ENCODE measurements around the gene VRK2. TPM values are rescaled to one million over a fixed set of nuclear protein-coding genes. Genes with fewer than 3 reads are reported as not detected.

Gene VRK2
- total and polyA plus RNA-seq, 2 donors = 17.6 to 19.5 TPM

- DNase-seq (ENCODE audit: low read depth in 6 of 9, low spot score in 9 of 9) = no peak
- H3K27me3 ChIP-seq (ENCODE audit: control insufficient read depth in 2 of 2, insufficient read depth in 1 of 2, low read length in 1 of 2) = no peaks in the 10 kb centered on the region
- H3K4me1 ChIP-seq (ENCODE audit: control insufficient read depth in 2 of 2, insufficient read depth in 2 of 2, low read length in 2 of 2) = no peaks in the 10 kb centered on the region
- no peak overlapping the region for H3K27ac ChIP-seq (ENCODE audit: low read depth in 1 of 2, low read length in 1 of 2)
- WGBS = 66% methylated on average over 3 of the region's 3 CpGs
- H3K9me3 ChIP-seq (ENCODE audit: control insufficient read depth in 2 of 2, insufficient read depth in 1 of 2, low read length in 1 of 2) = no peaks in the 10 kb centered on the region
- no peaks in the 10 kb centered on the region for H3K36me3 ChIP-seq (ENCODE audit: control insufficient read depth in 2 of 2, insufficient read depth in 2 of 2, low read length in 1 of 2)
- no peak overlapping the region for H3K4me3 ChIP-seq (ENCODE audit: low read length in 2 of 2)
These were observed 14.4 kb upstream of the VRK2 start for GRCh38 chr2:58032016-58032763.

- Histone ChIP-seq H3K9me3 (ENCODE audit: control insufficient read depth in 2 of 2, insufficient read depth in 1 of 2, low read length in 1 of 2) (no peaks in the 10 kb centered on the region), H3K4me3 (ENCODE audit: low read length in 2 of 2) (no peak overlapping the region), H3K36me3 (ENCODE audit: control insufficient read depth in 2 of 2, insufficient read depth in 2 of 2, low read length in 1 of 2) (no peaks in the 10 kb centered on the region), H3K27ac (ENCODE audit: low read depth in 1 of 2, low read length in 1 of 2) (no peak overlapping the region), H3K27me3 (ENCODE audit: control insufficient read depth in 2 of 2, insufficient read depth in 1 of 2, low read length in 1 of 2) (no peaks in the 10 kb centered on the region), H3K4me1 (ENCODE audit: control insufficient read depth in 2 of 2, insufficient read depth in 2 of 2, low read length in 2 of 2) (no peaks in the 10 kb centered on the region)
- 93% methylated on average over 1 of the region's 1 CpG for WGBS
- no peak for DNase-seq (ENCODE audit: low read depth in 6 of 9, low spot score in 9 of 9)
These were observed 13.9 kb upstream of the VRK2 start for GRCh38 chr2:58032764-58033080.

- Histone ChIP-seq H3K36me3 (ENCODE audit: control insufficient read depth in 2 of 2, insufficient read depth in 2 of 2, low read length in 1 of 2) (no peaks in the 10 kb centered on the region), H3K27ac (ENCODE audit: low read depth in 1 of 2, low read length in 1 of 2) (no peak overlapping the region), H3K27me3 (ENCODE audit: control insufficient read depth in 2 of 2, insufficient read depth in 1 of 2, low read length in 1 of 2) (no peaks in the 10 kb centered on the region), H3K9me3 (ENCODE audit: control insufficient read depth in 2 of 2, insufficient read depth in 1 of 2, low read length in 1 of 2) (no peaks in the 10 kb centered on the region), H3K4me1 (ENCODE audit: control insufficient read depth in 2 of 2, insufficient read depth in 2 of 2, low read length in 2 of 2) (no peaks in the 10 kb centered on the region), H3K4me3 (ENCODE audit: low read length in 2 of 2) (no peak overlapping the region)
- DNase-seq (ENCODE audit: low read depth in 6 of 9, low spot score in 9 of 9) = no peak
These were observed 13.1 kb upstream of the VRK2 start for GRCh38 chr2:58033530-58033929.

GRCh38 chr2:58035352-58035751 is 11.3 kb upstream of the VRK2 start:
- WGBS = 98% methylated on average over 3 of the region's 3 CpGs
- Histone ChIP-seq H3K4me1 (ENCODE audit: control insufficient read depth in 2 of 2, insufficient read depth in 2 of 2, low read length in 2 of 2) (no peaks in the 10 kb centered on the region), H3K4me3 (ENCODE audit: low read length in 2 of 2) (no peak overlapping the region), H3K27ac (ENCODE audit: low read depth in 1 of 2, low read length in 1 of 2) (no peak overlapping the region), H3K9me3 (ENCODE audit: control insufficient read depth in 2 of 2, insufficient read depth in 1 of 2, low read length in 1 of 2) (no peaks in the 10 kb centered on the region), H3K36me3 (ENCODE audit: control insufficient read depth in 2 of 2, insufficient read depth in 2 of 2, low read length in 1 of 2) (no peaks in the 10 kb centered on the region), H3K27me3 (ENCODE audit: control insufficient read depth in 2 of 2, insufficient read depth in 1 of 2, low read length in 1 of 2) (no peaks in the 10 kb centered on the region)
- no peak for DNase-seq (ENCODE audit: low read depth in 6 of 9, low spot score in 9 of 9)

GRCh38 chr2:58039170-58039611 is 7.4 kb upstream of the VRK2 start:
- H3K27me3 ChIP-seq (ENCODE audit: control insufficient read depth in 2 of 2, insufficient read depth in 1 of 2, low read length in 1 of 2) = no peaks in the 10 kb centered on the region
- no peak overlapping the region for H3K4me3 ChIP-seq (ENCODE audit: low read length in 2 of 2)
- 20% methylated on average over 1 of the region's 1 CpG for WGBS
- no peaks in the 10 kb centered on the region for H3K36me3 ChIP-seq (ENCODE audit: control insufficient read depth in 2 of 2, insufficient read depth in 2 of 2, low read length in 1 of 2)
- peak in 1 of 9 donors; percentile 18 for DNase-seq (ENCODE audit: low read depth in 6 of 9, low spot score in 9 of 9)
- no peak overlapping the region for H3K27ac ChIP-seq (ENCODE audit: low read depth in 1 of 2, low read length in 1 of 2)
- H3K4me1 ChIP-seq (ENCODE audit: control insufficient read depth in 2 of 2, insufficient read depth in 2 of 2, low read length in 2 of 2) = no peaks in the 10 kb centered on the region
- no peaks in the 10 kb centered on the region for H3K9me3 ChIP-seq (ENCODE audit: control insufficient read depth in 2 of 2, insufficient read depth in 1 of 2, low read length in 1 of 2)

- H3K27ac ChIP-seq (ENCODE audit: low read depth in 1 of 2, low read length in 1 of 2) = no peak overlapping the region
- WGBS = 3% methylated on average over 2 of the region's 2 CpGs
- H3K36me3 ChIP-seq (ENCODE audit: control insufficient read depth in 2 of 2, insufficient read depth in 2 of 2, low read length in 1 of 2) = no peaks in the 10 kb centered on the region
- peaks cover under 1 to 9% of the 10 kb centered on the region in 2 donors for H3K4me1 ChIP-seq (ENCODE audit: control insufficient read depth in 2 of 2, insufficient read depth in 2 of 2, low read length in 2 of 2)
- no peak overlapping the region for H3K4me3 ChIP-seq (ENCODE audit: low read length in 2 of 2)
- H3K27me3 ChIP-seq (ENCODE audit: control insufficient read depth in 2 of 2, insufficient read depth in 1 of 2, low read length in 1 of 2) = peaks cover 0 to 2% of the 10 kb centered on the region in 2 donors
- DNase-seq (ENCODE audit: low read depth in 6 of 9, low spot score in 9 of 9) = peak in 2 of 9 donors; percentile 14 to 53
- no peaks in the 10 kb centered on the region for H3K9me3 ChIP-seq (ENCODE audit: control insufficient read depth in 2 of 2, insufficient read depth in 1 of 2, low read length in 1 of 2)
These were observed 4.1 kb upstream of the VRK2 start for GRCh38 chr2:58042486-58042970.

GRCh38 chr2:58044145-58044544 is 2.5 kb upstream of the VRK2 start:
- Histone ChIP-seq H3K9me3 (ENCODE audit: control insufficient read depth in 2 of 2, insufficient read depth in 1 of 2, low read length in 1 of 2) (no peaks in the 10 kb centered on the region), H3K27ac (ENCODE audit: low read depth in 1 of 2, low read length in 1 of 2) (no peak overlapping the region), H3K4me3 (ENCODE audit: low read length in 2 of 2) (no peak overlapping the region), H3K27me3 (ENCODE audit: control insufficient read depth in 2 of 2, insufficient read depth in 1 of 2, low read length in 1 of 2) (peaks cover 0 to 2% of the 10 kb centered on the region in 2 donors), H3K4me1 (ENCODE audit: control insufficient read depth in 2 of 2, insufficient read depth in 2 of 2, low read length in 2 of 2) (peaks cover 2 to 9% of the 10 kb centered on the region in 2 donors), H3K36me3 (ENCODE audit: control insufficient read depth in 2 of 2, insufficient read depth in 2 of 2, low read length in 1 of 2) (no peaks in the 10 kb centered on the region)
- 95% methylated on average over 3 of the region's 3 CpGs for WGBS
- no peak for DNase-seq (ENCODE audit: low read depth in 6 of 9, low spot score in 9 of 9)

GRCh38 chr2:58045580-58046334 is 849 bp upstream of the VRK2 start:
- Histone ChIP-seq H3K36me3 (ENCODE audit: control insufficient read depth in 2 of 2, insufficient read depth in 2 of 2, low read length in 1 of 2) (no peaks in the 10 kb centered on the region), H3K9me3 (ENCODE audit: control insufficient read depth in 2 of 2, insufficient read depth in 1 of 2, low read length in 1 of 2) (no peaks in the 10 kb centered on the region), H3K27ac (ENCODE audit: low read depth in 1 of 2, low read length in 1 of 2) (peak overlapping the region; percentile 86 to 97), H3K27me3 (ENCODE audit: control insufficient read depth in 2 of 2, insufficient read depth in 1 of 2, low read length in 1 of 2) (peaks cover 0 to 2% of the 10 kb centered on the region in 2 donors), H3K4me3 (ENCODE audit: low read length in 2 of 2) (peak overlapping the region; percentile 65 to 92), H3K4me1 (ENCODE audit: control insufficient read depth in 2 of 2, insufficient read depth in 2 of 2, low read length in 2 of 2) (peaks cover 2 to 9% of the 10 kb centered on the region in 2 donors)
- 77% methylated on average over 17 of the region's 17 CpGs for WGBS
- no peak for DNase-seq (ENCODE audit: low read depth in 6 of 9, low spot score in 9 of 9)

- H3K36me3 ChIP-seq (ENCODE audit: control insufficient read depth in 2 of 2, insufficient read depth in 2 of 2, low read length in 1 of 2) = no peaks in the 10 kb centered on the region
- DNase-seq (ENCODE audit: low read depth in 6 of 9, low spot score in 9 of 9) = peak in 1 of 9 donors; percentile 39
- H3K27ac ChIP-seq (ENCODE audit: low read depth in 1 of 2, low read length in 1 of 2) = peak overlapping the region; percentile 86 to 97
- peaks cover 2 to 9% of the 10 kb centered on the region in 2 donors for H3K4me1 ChIP-seq (ENCODE audit: control insufficient read depth in 2 of 2, insufficient read depth in 2 of 2, low read length in 2 of 2)
- H3K9me3 ChIP-seq (ENCODE audit: control insufficient read depth in 2 of 2, insufficient read depth in 1 of 2, low read length in 1 of 2) = no peaks in the 10 kb centered on the region
- peaks cover 0 to 2% of the 10 kb centered on the region in 2 donors for H3K27me3 ChIP-seq (ENCODE audit: control insufficient read depth in 2 of 2, insufficient read depth in 1 of 2, low read length in 1 of 2)
- WGBS = 1% methylated on average over 14 of the region's 14 CpGs
- peak overlapping the region; percentile 65 to 92 for H3K4me3 ChIP-seq (ENCODE audit: low read length in 2 of 2)
These were observed 346 bp upstream of the VRK2 start for GRCh38 chr2:58046335-58046584.

Data from thymus (tissue), 11 donors.